Measurements from ENCODE around the gene RNF130. TPM values are rescaled to one million over a fixed set of nuclear protein-coding genes. Genes with fewer than 3 reads are reported as not detected.

Gene RNF130
- total and polyA plus RNA-seq, 7 experiments from 2014 or later = 3.6 to 76.3 (median 21.0) TPM

- intact Hi-C loops (cut with micrococcal nuclease) = no loop called here
- peaks cover 0 to 21% (median 9%) of the 10 kb centered on the region in 5 donors for H3K36me3 Mint-ChIP-seq
- ATAC-seq = no peak
- peaks cover 0 to 20% (median 5%) of the 10 kb centered on the region in 7 donors for H3K4me1 Mint-ChIP-seq
- no peak overlapping the region for H3K4me3 ChIP-seq (ENCODE audit: low read length)
- H3K27me3 Mint-ChIP-seq = no peaks in the 10 kb centered on the region
- no peak for DNase-seq
- no peaks in the 10 kb centered on the region for H3K4me1 ChIP-seq (ENCODE audit: control insufficient read depth in 2 of 2, insufficient read depth in 2 of 2, low read length in 2 of 2)
- no peaks in the 10 kb centered on the region for H3K9me3 Mint-ChIP-seq
- no peak overlapping the region for H3K27ac ChIP-seq (ENCODE audit: low read depth, low read length)
- no peaks in the 10 kb centered on the region for H3K27me3 ChIP-seq (ENCODE audit: control insufficient read depth in 2 of 2, insufficient read depth in 2 of 2, low read length in 2 of 2)
- POLR2A ChIA-PET = no interaction called here
- no peak overlapping the region for H3K27ac Mint-ChIP-seq
- H3K36me3 ChIP-seq (ENCODE audit: control insufficient read depth in 2 of 3, insufficient read depth in 3 of 3, low read length in 3 of 3) = no peaks in the 10 kb centered on the region
- CTCF ChIA-PET = no interaction called here
- no peak overlapping the region for H3K4me3 Mint-ChIP-seq
- no peaks in the 10 kb centered on the region for H3K9me3 ChIP-seq (ENCODE audit: control insufficient read depth in 2 of 3, low read length in 3 of 3)
These were observed 24.9 kb downstream of the RNF130 start for GRCh38 chr5:180046656-180047055.

GRCh38 chr5:180045889-180046499 lies 25.6 kb downstream of the RNF130 start:
- no peaks in the 10 kb centered on the region for H3K36me3 ChIP-seq (ENCODE audit: control insufficient read depth in 2 of 3, insufficient read depth in 3 of 3, low read length in 3 of 3)
- Mint-ChIP-seq H3K27me3 (no peaks in the 10 kb centered on the region), H3K9me3 (no peaks in the 10 kb centered on the region), H3K27ac (no peak overlapping the region), H3K4me3 (no peak overlapping the region), H3K4me1 (peaks cover 0 to 20% (median 5%) of the 10 kb centered on the region in 7 donors), H3K36me3 (peaks cover 0 to 26% (median 9%) of the 10 kb centered on the region in 5 donors)
- POLR2A ChIA-PET = no interaction called here
- no peak overlapping the region for H3K4me3 ChIP-seq (ENCODE audit: low read length)
- no peak for ATAC-seq
- CTCF ChIA-PET = no interaction called here
- no peaks in the 10 kb centered on the region for H3K27me3 ChIP-seq (ENCODE audit: control insufficient read depth in 2 of 2, insufficient read depth in 2 of 2, low read length in 2 of 2)
- no peaks in the 10 kb centered on the region for H3K4me1 ChIP-seq (ENCODE audit: control insufficient read depth in 2 of 2, insufficient read depth in 2 of 2, low read length in 2 of 2)
- no peak overlapping the region for H3K27ac ChIP-seq (ENCODE audit: low read depth, low read length)
- H3K9me3 ChIP-seq (ENCODE audit: control insufficient read depth in 2 of 3, low read length in 3 of 3) = no peaks in the 10 kb centered on the region
- DNase-seq = no peak
- intact Hi-C loops (cut with micrococcal nuclease) = no loop called here

- peaks cover 0 to 10% (median 0%) of the 10 kb centered on the region in 7 donors for H3K4me1 Mint-ChIP-seq
- no peaks in the 10 kb centered on the region for H3K27me3 Mint-ChIP-seq
- DNase-seq (no peak), ATAC-seq (no peak)
- Histone ChIP-seq H3K4me1 (ENCODE audit: control insufficient read depth in 2 of 2, insufficient read depth in 2 of 2, low read length in 2 of 2) (no peaks in the 10 kb centered on the region), H3K27me3 (ENCODE audit: control insufficient read depth in 2 of 2, insufficient read depth in 2 of 2, low read length in 2 of 2) (no peaks in the 10 kb centered on the region), H3K27ac (ENCODE audit: low read depth, low read length) (no peak overlapping the region), H3K36me3 (ENCODE audit: control insufficient read depth in 2 of 3, insufficient read depth in 3 of 3, low read length in 3 of 3) (no peaks in the 10 kb centered on the region), H3K9me3 (ENCODE audit: control insufficient read depth in 2 of 3, low read length in 3 of 3) (no peaks in the 10 kb centered on the region), H3K4me3 (ENCODE audit: low read length) (no peak overlapping the region)
- peaks cover 0 to 51% (median 17%) of the 10 kb centered on the region in 5 donors for H3K36me3 Mint-ChIP-seq
- no peak overlapping the region for H3K4me3 Mint-ChIP-seq
- intact Hi-C loops (cut with micrococcal nuclease) = no loop called here
- H3K9me3 Mint-ChIP-seq = no peaks in the 10 kb centered on the region
- ChIA-PET CTCF (no interaction called here), POLR2A (no interaction called here)
- no peak overlapping the region for H3K27ac Mint-ChIP-seq
These were observed 28.2 kb downstream of the RNF130 start for GRCh38 chr5:180043377-180043776.

GRCh38 chr5:180041301-180042274 lies 30.0 kb downstream of the RNF130 start:
- peak overlapping the region in 2 of 9 donors; percentile 3 to 14 for H3K27ac Mint-ChIP-seq
- peaks cover 0 to 7% (median 0%) of the 10 kb centered on the region in 7 donors for H3K4me1 Mint-ChIP-seq
- CTCF ChIA-PET = no interaction called here

GRCh38 chr5:180040287-180041214 lies 31.0 kb downstream of the RNF130 start:
- no peak overlapping the region for H3K4me3 ChIP-seq (ENCODE audit: low read length)
- Mint-ChIP-seq H3K9me3 (peaks cover 4 to 23% (median 11%) of the 10 kb centered on the region in 11 donors), H3K27me3 (no peaks in the 10 kb centered on the region), H3K36me3 (peaks cover 6 to 71% (median 41%) of the 10 kb centered on the region in 5 donors), H3K4me1 (peaks cover 0 to 7% (median 0%) of the 10 kb centered on the region in 7 donors), H3K4me3 (no peak overlapping the region), H3K27ac (peak overlapping the region in 1 of 9 donors; percentile 77)
- H3K4me1 ChIP-seq (ENCODE audit: control insufficient read depth in 2 of 2, insufficient read depth in 2 of 2, low read length in 2 of 2) = no peaks in the 10 kb centered on the region
- H3K27ac ChIP-seq (ENCODE audit: low read depth, low read length) = no peak overlapping the region
- ChIA-PET CTCF (no interaction called here), POLR2A (no interaction called here)
- no peaks in the 10 kb centered on the region for H3K27me3 ChIP-seq (ENCODE audit: control insufficient read depth in 2 of 2, insufficient read depth in 2 of 2, low read length in 2 of 2)
- ATAC-seq = no peak
- intact Hi-C loops (cut with micrococcal nuclease) = no loop called here
- H3K9me3 ChIP-seq (ENCODE audit: control insufficient read depth in 2 of 3, low read length in 3 of 3) = peaks cover 0 to 12% (median 0%) of the 10 kb centered on the region in 3 experiments
- DNase-seq = no peak
- H3K36me3 ChIP-seq (ENCODE audit: control insufficient read depth in 2 of 3, insufficient read depth in 3 of 3, low read length in 3 of 3) = peaks cover 0 to 10% (median 0%) of the 10 kb centered on the region in 3 experiments

More at GRCh38 chr5:180041301-180042274, 30.0 kb downstream of the RNF130 start:
- Histone ChIP-seq H3K36me3 (ENCODE audit: control insufficient read depth in 2 of 3, insufficient read depth in 3 of 3, low read length in 3 of 3) (peaks cover 0 to 5% (median 0%) of the 10 kb centered on the region in 3 experiments), H3K27me3 (ENCODE audit: control insufficient read depth in 2 of 2, insufficient read depth in 2 of 2, low read length in 2 of 2) (no peaks in the 10 kb centered on the region), H3K27ac (ENCODE audit: low read depth, low read length) (no peak overlapping the region), H3K4me1 (ENCODE audit: control insufficient read depth in 2 of 2, insufficient read depth in 2 of 2, low read length in 2 of 2) (no peaks in the 10 kb centered on the region), H3K9me3 (ENCODE audit: control insufficient read depth in 2 of 3, low read length in 3 of 3) (peaks cover 0 to 4% (median 0%) of the 10 kb centered on the region in 3 experiments), H3K4me3 (ENCODE audit: low read length) (no peak overlapping the region)
- Mint-ChIP-seq H3K27me3 (no peaks in the 10 kb centered on the region), H3K4me3 (peak overlapping the region in 1 of 10 donors; percentile 18), H3K9me3 (peaks cover 0 to 13% (median 5%) of the 10 kb centered on the region in 11 donors), H3K36me3 (peaks cover 0 to 64% (median 31%) of the 10 kb centered on the region in 5 donors)
- DNase-seq = no peak
- POLR2A ChIA-PET = no interaction called here
- no peak for ATAC-seq
- intact Hi-C loops (cut with micrococcal nuclease) = no loop called here
